OCI-LY7 (cell line): ENCODE measurements around the gene ASCL5. TPM values are rescaled to one million over a fixed set of nuclear protein-coding genes. Genes with fewer than 3 reads are reported as not detected.

Source experiments
- BruUV-seq: library from RNA; stranded (reverse); fragments of 400-500 nt; replicated peaks from 2 replicates; lab custom pipeline; 2021; lab: Mats Ljungman, UMichigan
- CTCF ChIA-PET: fragments of 300-600 bp; sonication (Branson Sonifier 250); formaldehyde crosslinking; loops from one replicate; lab custom pipeline; 2022; ENCODE audit warnings: antibody characterized with exemption; ENCODE audit not compliant: unreplicated experiment; lab: Charles Lee
- POLR2A ChIA-PET: fragments of 300-600 bp; sonication (Branson Sonifier 250); formaldehyde crosslinking; loops from one replicate; lab custom pipeline; 2022; ENCODE audit warnings: antibody characterized with exemption; lab: Charles Lee
- DNase-seq: peaks from one replicate; pipeline ENCODE4 v3.0.0-alpha.2; 2015; ENCODE audit warnings: low spot score
- H2AFZ ChIP-seq: fragments of 200-600 bp; sonication (generic), shearing (Covaris generic); 2 replicates; pipeline ENCODE4 v1.6.1; 2014; ENCODE audit warnings: mild to moderate bottlenecking, antibody characterized with exemption, low read length, moderate library complexity
- H3K27ac ChIP-seq: fragments of 200-600 bp; sonication (generic); 2 replicates; pipeline ENCODE4 v1.5.1; 2014; ENCODE audit warnings: mixed run types, low read depth, mild to moderate bottlenecking, moderate library complexity, low read length, inconsistent platforms; ENCODE audit not compliant: poor library complexity, severe bottlenecking
- H3K36me3 ChIP-seq: fragments of 200-600 bp; sonication (generic); 2 replicates; pipeline ENCODE4 v1.6.1; 2014; ENCODE audit warnings: mild to moderate bottlenecking, antibody characterized with exemption, low read length, moderate library complexity, mixed read lengths; ENCODE audit not compliant: insufficient read depth
- H3K4me1 ChIP-seq: fragments of 200-600 bp; sonication (generic); 2 replicates; pipeline ENCODE4 v1.5.1; 2014; ENCODE audit warnings: mild to moderate bottlenecking, low read length; ENCODE audit not compliant: insufficient read depth, poor library complexity, severe bottlenecking
- H3K4me2 ChIP-seq: fragments of 200-600 bp; sonication (generic); 2 replicates; pipeline ENCODE4 v1.6.1; 2014; ENCODE audit warnings: mild to moderate bottlenecking, low read length
- H3K4me3 ChIP-seq: fragments of 200-600 bp; sonication (generic); 2 replicates; pipeline ENCODE4 v1.5.1; 2014; ENCODE audit warnings: mild to moderate bottlenecking, low read depth, low read length; ENCODE audit not compliant: poor library complexity, severe bottlenecking
- H3K79me2 ChIP-seq: fragments of 200-600 bp; sonication (generic); 2 replicates; pipeline ENCODE4 v1.6.1; 2016; ENCODE audit warnings: low read depth, mild to moderate bottlenecking, low read length, moderate library complexity, mixed read lengths; ENCODE audit not compliant: insufficient read depth
- H3K9me2 ChIP-seq: fragments of 200-600 bp; sonication (generic); 2 replicates; pipeline ENCODE4 v1.6.1; 2016; ENCODE audit warnings: mild to moderate bottlenecking, low read length, mixed read lengths; ENCODE audit not compliant: insufficient read depth
- H3K9me3 ChIP-seq: fragments of 200-600 bp; sonication (generic); 2 replicates; pipeline ENCODE4 v1.6.1; 2014; ENCODE audit warnings: mild to moderate bottlenecking, mixed run types, low read length, mixed read lengths
- H4K20me1 ChIP-seq: fragments of 200-600 bp; sonication (generic); 2 replicates; pipeline ENCODE4 v1.6.1; 2014; ENCODE audit warnings: mild to moderate bottlenecking, antibody characterized with exemption, low read length, moderate library complexity, mixed read lengths; ENCODE audit not compliant: insufficient read depth
- EZH2phosphoT487 ChIP-seq: fragments of 200-600 bp; sonication (generic); IDR thresholded peaks from 2 replicates; pipeline ENCODE4 v1.6.1; 2018; ENCODE audit warnings: low read depth, borderline replicate concordance, mild to moderate bottlenecking, mixed run types, antibody characterized with exemption, low read length, moderate library complexity, mixed read lengths
- intact Hi-C: fragments of 100-400 bp; cut with micrococcal nuclease; formaldehyde crosslinking; loops from one replicate; pipeline ENCODE4 v1.10.0; 2022; ENCODE audit not compliant: unreplicated experiment
- total RNA-seq, 2 experiments: library from RNA; depleted of rRNA in 1 of 2; stranded (reverse); fragments of >200 nt in 1 of 2; shearing (Covaris generic) in 1 of 2; gene quantifications; 2 replicates each; pipeline ENCODE4 v1.2.3, GENCODE V29; 2014 to 2022
- TF ChIP-seq, protein P1 (sequence below): fragments of 200-600 bp; sonication (generic); conservative IDR thresholded peaks from 2 replicates; pipeline ENCODE4 v1.5.1; 2014; ENCODE audit warnings: mild to moderate bottlenecking, antibody characterized with exemption, low read length, moderate library complexity, mixed read lengths

The ASCL5 gene
- total RNA-seq, 2 experiments from 2014 or later = not detected

DNA sequence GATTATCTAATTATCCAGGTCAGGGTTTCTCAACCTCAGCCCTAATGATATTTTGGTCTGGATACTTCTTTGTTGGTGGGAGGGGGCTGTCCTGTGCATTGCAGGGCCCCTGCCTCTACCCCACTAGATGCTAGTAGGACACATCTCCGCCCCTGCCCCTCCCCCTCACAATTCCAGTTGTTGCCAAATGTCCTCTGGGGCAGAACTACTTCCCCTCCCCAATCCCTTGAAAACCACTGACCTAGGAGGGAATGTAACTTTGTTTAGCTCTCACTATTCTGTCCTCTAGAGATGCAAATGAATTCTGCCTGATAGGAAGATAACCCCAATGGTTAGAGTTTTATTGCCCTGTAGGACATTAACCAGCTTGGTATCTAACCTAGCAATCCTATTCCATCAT, 22.8 kb downstream of the ASCL5 start:
- Histone ChIP-seq H3K4me3 (no peak overlapping the region), H3K4me1 (no peaks in the 10 kb centered on the region), H3K79me2 (no peaks in the 10 kb centered on the region), H2AFZ (no peak overlapping the region), H3K36me3 (no peaks in the 10 kb centered on the region), H3K9me2 (no peaks in the 10 kb centered on the region), H3K4me2 (no peak overlapping the region), H3K9me3 (no peaks in the 10 kb centered on the region), H3K27ac (no peak overlapping the region), H4K20me1 (no peaks in the 10 kb centered on the region)
- DNase-seq = no peak
- no TSS peak for BruUV-seq
- TF ChIP-seq, protein P1, sequence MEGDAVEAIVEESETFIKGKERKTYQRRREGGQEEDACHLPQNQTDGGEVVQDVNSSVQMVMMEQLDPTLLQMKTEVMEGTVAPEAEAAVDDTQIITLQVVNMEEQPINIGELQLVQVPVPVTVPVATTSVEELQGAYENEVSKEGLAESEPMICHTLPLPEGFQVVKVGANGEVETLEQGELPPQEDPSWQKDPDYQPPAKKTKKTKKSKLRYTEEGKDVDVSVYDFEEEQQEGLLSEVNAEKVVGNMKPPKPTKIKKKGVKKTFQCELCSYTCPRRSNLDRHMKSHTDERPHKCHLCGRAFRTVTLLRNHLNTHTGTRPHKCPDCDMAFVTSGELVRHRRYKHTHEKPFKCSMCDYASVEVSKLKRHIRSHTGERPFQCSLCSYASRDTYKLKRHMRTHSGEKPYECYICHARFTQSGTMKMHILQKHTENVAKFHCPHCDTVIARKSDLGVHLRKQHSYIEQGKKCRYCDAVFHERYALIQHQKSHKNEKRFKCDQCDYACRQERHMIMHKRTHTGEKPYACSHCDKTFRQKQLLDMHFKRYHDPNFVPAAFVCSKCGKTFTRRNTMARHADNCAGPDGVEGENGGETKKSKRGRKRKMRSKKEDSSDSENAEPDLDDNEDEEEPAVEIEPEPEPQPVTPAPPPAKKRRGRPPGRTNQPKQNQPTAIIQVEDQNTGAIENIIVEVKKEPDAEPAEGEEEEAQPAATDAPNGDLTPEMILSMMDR = no peak
- no peak for TF ChIP-seq EZH2phosphoT487
- ChIA-PET CTCF (no interaction called here), POLR2A (no interaction called here)
- intact Hi-C loops = no loop called here

DNA sequence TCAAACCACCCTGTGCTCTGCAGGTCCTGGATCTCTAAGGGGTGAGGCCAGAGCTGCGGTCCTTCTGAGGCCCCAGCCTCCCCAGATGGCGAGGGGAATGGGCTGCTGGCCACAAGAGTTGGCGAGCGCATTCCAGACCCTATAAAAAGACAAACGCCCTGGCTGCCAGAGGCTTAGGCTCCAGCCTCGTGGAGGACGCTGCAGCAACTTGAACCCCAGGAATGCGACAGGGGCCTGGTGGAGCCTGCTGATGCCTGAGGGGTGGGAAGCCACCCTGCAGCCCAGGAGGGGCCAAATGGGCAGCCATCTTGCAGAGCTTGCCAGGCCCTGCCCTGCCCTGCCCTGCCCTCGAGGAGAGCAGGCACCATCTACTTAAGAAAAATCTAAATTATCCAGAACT, 23.3 kb downstream of the ASCL5 start:
- BruUV-seq = no TSS peak
- Histone ChIP-seq H4K20me1 (no peaks in the 10 kb centered on the region), H3K9me2 (no peaks in the 10 kb centered on the region), H3K4me1 (no peaks in the 10 kb centered on the region), H3K9me3 (no peaks in the 10 kb centered on the region), H3K79me2 (no peaks in the 10 kb centered on the region), H3K4me2 (no peak overlapping the region), H2AFZ (no peak overlapping the region), H3K36me3 (no peaks in the 10 kb centered on the region), H3K27ac (no peak overlapping the region), H3K4me3 (no peak overlapping the region)
- POLR2A ChIA-PET = interaction anchor here (0.7 kb wide), 1 partner anchor 69 kb away, joined by 3 read pairs; no protein-coding TSS in a partner anchor
- no peak for DNase-seq
- intact Hi-C loops = no loop called here
- TF ChIP-seq, protein P1 = no peak
- no peak for TF ChIP-seq EZH2phosphoT487
- CTCF ChIA-PET = no interaction called here

DNA sequence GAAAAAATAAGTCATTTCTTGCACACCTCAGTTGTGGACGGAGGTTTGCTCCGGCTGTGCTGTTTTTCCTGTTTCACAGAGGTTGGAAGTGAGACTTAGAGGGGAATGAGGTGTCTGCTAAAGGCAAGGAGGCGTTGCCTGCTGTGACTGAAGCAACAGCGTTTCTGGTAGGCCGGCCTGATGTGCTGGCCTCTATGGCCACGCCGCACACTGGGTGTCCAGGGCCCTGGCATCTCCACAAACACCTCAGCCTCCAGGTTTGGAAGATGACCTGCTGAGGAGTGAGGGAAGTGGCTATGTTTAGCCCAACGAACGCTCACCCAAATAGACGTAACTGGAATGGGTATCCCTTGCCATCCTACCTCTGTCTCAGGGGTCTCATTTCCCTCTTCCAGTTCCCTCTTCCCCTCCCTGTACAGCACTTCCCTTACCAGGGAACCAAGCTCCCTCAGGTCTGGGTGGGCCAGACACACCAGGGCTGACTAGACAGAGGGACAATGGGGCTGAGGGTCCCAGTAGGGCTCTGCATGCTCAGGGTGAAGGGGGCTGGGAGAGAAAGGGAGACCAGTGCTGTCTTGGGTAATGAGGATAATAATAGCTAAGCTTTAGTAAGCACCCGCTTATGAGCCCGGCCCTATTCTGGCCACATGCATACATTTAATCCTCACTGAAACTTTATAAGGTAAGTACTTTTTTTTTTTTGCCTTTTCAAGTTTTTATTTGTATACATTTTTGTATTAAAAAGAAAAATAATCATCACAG, 26.6 kb downstream of the ASCL5 start:
- Histone ChIP-seq H3K4me3 (no peak overlapping the region), H2AFZ (no peak overlapping the region), H3K79me2 (no peaks in the 10 kb centered on the region), H3K4me2 (no peak overlapping the region), H3K36me3 (no peaks in the 10 kb centered on the region), H4K20me1 (no peaks in the 10 kb centered on the region), H3K4me1 (peaks cover 9% of the 10 kb centered on the region), H3K27ac (no peak overlapping the region), H3K9me2 (no peaks in the 10 kb centered on the region), H3K9me3 (no peaks in the 10 kb centered on the region)
- BruUV-seq = no TSS peak
- DNase-seq = no peak
- TF ChIP-seq, protein P1 = no peak
- no peak for TF ChIP-seq EZH2phosphoT487
- CTCF ChIA-PET = interaction anchor here (0.6 kb wide), 1 partner anchor 43 kb away, joined by 3 read pairs; no protein-coding TSS in a partner anchor
- intact Hi-C loops = no loop called here
- POLR2A ChIA-PET = interaction anchor here (0.6 to 1.5 kb wide), 3 partner anchors 19 to 1841 kb away, joined by 3 to 6 read pairs (median 3); no protein-coding TSS in a partner anchor
